ENCODE measurements around the gene CXCL14. TPM values are rescaled to one million over a fixed set of nuclear protein-coding genes. Genes with fewer than 3 reads are reported as not detected.

The CXCL14 gene
- total and polyA plus RNA-seq, 2 experiments from 2014 or later = 1.7 TPM; not detected in 1

DNA sequence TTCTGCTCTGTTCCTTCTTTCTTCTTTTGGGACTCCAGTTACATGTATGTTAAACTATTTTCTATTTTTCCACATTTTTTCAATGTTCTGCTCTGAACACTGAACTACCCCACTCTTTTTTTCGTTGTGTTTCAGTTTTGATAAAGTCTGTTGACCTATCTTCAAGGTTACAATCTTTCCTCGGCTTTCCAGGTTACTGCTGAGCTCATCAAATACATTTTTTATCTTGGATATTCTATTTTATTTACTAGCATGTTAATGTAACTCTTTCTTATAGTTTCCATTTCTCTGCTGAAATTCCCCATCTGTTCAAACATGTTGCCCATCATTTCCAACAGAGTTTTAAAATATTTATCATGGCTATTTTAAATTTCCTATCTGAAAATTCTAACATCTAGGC, 56.8 kb downstream of the CXCL14 start:
- Histone ChIP-seq H3K4me2 (no peak overlapping the region), H3K4me3 (no peak overlapping the region), H3K27me3 (ENCODE audit: insufficient read depth) (peaks cover 36% of the 10 kb centered on the region), H2AFZ (no peak overlapping the region), H3F3A (replicated peaks; ENCODE audit: low read depth) (no peaks in the 10 kb centered on the region), H4K20me1 (replicated peaks; ENCODE audit: insufficient read depth) (no peaks in the 10 kb centered on the region), H3K9me2 (ENCODE audit: insufficient read depth) (peaks cover 8% of the 10 kb centered on the region; the same call in 1 of the 2 replicates), H3K36me3 (ENCODE audit: insufficient read depth) (no peaks in the 10 kb centered on the region), H3K79me2 (replicated peaks; ENCODE audit: insufficient read depth) (no peaks in the 10 kb centered on the region), H3K4me1 (ENCODE audit: insufficient read depth) (no peaks in the 10 kb centered on the region), H3K27ac (ENCODE audit: low read depth) (no peak overlapping the region)
- H3K9me3 Mint-ChIP-seq = peaks cover 43% of the 10 kb centered on the region; the same call in 2 of the 3 replicates
- peaks cover 3% of the 10 kb centered on the region; the same call in 1 of the 3 replicates for H3K4me1 Mint-ChIP-seq
- TF ChIP-seq POLR2AphosphoS5 (IDR thresholded peaks at IDR 0.05; ENCODE audit: low read depth) (no peak), JUNB (IDR thresholded peaks at IDR 0.05; ENCODE audit: unreplicated experiment) (no peak), ZNF114 (CRISPR knock-in tag; IDR thresholded peaks at IDR 0.05) (no peak), STAT1 (IDR thresholded peaks at IDR 0.05; ENCODE audit: unreplicated experiment) (no peak), ZNF331 (CRISPR knock-in tag; IDR thresholded peaks at IDR 0.05; ENCODE audit: low read depth) (no peak), CREB1 (CRISPR knock-in tag; IDR thresholded peaks at IDR 0.05; ENCODE audit: low read depth) (no peak), NANOG (IDR thresholded peaks at IDR 0.05; ENCODE audit: borderline replicate concordance) (no peak), EZH2phosphoT487 (IDR thresholded peaks at IDR 0.05; ENCODE audit: unreplicated experiment) (no peak), EZH2 (IDR thresholded peaks at IDR 0.05; ENCODE audit: low read depth, unreplicated experiment) (no peak)
- TF ChIP-seq, protein P1, sequence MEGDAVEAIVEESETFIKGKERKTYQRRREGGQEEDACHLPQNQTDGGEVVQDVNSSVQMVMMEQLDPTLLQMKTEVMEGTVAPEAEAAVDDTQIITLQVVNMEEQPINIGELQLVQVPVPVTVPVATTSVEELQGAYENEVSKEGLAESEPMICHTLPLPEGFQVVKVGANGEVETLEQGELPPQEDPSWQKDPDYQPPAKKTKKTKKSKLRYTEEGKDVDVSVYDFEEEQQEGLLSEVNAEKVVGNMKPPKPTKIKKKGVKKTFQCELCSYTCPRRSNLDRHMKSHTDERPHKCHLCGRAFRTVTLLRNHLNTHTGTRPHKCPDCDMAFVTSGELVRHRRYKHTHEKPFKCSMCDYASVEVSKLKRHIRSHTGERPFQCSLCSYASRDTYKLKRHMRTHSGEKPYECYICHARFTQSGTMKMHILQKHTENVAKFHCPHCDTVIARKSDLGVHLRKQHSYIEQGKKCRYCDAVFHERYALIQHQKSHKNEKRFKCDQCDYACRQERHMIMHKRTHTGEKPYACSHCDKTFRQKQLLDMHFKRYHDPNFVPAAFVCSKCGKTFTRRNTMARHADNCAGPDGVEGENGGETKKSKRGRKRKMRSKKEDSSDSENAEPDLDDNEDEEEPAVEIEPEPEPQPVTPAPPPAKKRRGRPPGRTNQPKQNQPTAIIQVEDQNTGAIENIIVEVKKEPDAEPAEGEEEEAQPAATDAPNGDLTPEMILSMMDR (conservative IDR thresholded peaks at IDR 0.05; ENCODE audit: low read depth in 2 of 2) = no peak
- TF ChIP-seq, protein P2, sequence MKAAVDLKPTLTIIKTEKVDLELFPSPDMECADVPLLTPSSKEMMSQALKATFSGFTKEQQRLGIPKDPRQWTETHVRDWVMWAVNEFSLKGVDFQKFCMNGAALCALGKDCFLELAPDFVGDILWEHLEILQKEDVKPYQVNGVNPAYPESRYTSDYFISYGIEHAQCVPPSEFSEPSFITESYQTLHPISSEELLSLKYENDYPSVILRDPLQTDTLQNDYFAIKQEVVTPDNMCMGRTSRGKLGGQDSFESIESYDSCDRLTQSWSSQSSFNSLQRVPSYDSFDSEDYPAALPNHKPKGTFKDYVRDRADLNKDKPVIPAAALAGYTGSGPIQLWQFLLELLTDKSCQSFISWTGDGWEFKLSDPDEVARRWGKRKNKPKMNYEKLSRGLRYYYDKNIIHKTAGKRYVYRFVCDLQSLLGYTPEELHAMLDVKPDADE (IDR thresholded peaks at IDR 0.05) = no peak
- TF ChIP-seq, protein P3, sequence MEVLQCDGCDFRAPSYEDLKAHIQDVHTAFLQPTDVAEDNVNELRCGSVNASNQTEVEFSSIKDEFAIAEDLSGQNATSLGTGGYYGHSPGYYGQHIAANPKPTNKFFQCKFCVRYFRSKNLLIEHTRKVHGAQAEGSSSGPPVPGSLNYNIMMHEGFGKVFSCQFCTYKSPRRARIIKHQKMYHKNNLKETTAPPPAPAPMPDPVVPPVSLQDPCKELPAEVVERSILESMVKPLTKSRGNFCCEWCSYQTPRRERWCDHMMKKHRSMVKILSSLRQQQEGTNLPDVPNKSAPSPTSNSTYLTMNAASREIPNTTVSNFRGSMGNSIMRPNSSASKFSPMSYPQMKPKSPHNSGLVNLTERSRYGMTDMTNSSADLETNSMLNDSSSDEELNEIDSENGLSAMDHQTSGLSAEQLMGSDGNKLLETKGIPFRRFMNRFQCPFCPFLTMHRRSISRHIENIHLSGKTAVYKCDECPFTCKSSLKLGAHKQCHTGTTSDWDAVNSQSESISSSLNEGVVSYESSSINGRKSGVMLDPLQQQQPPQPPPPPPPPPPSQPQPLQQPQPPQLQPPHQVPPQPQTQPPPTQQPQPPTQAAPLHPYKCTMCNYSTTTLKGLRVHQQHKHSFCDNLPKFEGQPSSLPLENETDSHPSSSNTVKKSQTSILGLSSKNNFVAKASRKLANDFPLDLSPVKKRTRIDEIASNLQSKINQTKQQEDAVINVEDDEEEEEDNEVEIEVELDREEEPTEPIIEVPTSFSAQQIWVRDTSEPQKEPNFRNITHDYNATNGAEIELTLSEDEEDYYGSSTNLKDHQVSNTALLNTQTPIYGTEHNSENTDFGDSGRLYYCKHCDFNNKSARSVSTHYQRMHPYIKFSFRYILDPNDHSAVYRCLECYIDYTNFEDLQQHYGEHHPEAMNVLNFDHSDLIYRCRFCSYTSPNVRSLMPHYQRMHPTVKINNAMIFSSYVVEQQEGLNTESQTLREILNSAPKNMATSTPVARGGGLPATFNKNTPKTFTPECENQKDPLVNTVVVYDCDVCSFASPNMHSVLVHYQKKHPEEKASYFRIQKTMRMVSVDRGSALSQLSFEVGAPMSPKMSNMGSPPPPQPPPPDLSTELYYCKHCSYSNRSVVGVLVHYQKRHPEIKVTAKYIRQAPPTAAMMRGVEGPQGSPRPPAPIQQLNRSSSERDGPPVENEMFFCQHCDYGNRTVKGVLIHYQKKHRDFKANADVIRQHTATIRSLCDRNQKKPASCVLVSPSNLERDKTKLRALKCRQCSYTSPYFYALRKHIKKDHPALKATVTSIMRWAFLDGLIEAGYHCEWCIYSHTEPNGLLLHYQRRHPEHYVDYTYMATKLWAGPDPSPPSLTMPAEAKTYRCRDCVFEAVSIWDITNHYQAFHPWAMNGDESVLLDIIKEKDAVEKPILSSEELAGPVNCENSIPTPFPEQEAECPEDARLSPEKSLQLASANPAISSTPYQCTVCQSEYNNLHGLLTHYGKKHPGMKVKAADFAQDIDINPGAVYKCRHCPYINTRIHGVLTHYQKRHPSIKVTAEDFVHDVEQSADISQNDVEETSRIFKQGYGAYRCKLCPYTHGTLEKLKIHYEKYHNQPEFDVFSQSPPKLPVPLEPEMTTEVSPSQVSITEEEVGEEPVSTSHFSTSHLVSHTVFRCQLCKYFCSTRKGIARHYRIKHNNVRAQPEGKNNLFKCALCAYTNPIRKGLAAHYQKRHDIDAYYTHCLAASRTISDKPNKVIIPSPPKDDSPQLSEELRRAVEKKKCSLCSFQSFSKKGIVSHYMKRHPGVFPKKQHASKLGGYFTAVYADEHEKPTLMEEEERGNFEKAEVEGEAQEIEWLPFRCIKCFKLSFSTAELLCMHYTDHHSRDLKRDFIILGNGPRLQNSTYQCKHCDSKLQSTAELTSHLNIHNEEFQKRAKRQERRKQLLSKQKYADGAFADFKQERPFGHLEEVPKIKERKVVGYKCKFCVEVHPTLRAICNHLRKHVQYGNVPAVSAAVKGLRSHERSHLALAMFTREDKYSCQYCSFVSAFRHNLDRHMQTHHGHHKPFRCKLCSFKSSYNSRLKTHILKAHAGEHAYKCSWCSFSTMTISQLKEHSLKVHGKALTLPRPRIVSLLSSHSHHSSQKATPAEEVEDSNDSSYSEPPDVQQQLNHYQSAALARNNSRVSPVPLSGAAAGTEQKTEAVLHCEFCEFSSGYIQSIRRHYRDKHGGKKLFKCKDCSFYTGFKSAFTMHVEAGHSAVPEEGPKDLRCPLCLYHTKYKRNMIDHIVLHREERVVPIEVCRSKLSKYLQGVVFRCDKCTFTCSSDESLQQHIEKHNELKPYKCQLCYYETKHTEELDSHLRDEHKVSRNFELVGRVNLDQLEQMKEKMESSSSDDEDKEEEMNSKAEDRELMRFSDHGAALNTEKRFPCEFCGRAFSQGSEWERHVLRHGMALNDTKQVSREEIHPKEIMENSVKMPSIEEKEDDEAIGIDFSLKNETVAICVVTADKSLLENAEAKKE (CRISPR knock-in tag; IDR thresholded peaks at IDR 0.05) = no peak
- TF ChIP-seq, protein P4, sequence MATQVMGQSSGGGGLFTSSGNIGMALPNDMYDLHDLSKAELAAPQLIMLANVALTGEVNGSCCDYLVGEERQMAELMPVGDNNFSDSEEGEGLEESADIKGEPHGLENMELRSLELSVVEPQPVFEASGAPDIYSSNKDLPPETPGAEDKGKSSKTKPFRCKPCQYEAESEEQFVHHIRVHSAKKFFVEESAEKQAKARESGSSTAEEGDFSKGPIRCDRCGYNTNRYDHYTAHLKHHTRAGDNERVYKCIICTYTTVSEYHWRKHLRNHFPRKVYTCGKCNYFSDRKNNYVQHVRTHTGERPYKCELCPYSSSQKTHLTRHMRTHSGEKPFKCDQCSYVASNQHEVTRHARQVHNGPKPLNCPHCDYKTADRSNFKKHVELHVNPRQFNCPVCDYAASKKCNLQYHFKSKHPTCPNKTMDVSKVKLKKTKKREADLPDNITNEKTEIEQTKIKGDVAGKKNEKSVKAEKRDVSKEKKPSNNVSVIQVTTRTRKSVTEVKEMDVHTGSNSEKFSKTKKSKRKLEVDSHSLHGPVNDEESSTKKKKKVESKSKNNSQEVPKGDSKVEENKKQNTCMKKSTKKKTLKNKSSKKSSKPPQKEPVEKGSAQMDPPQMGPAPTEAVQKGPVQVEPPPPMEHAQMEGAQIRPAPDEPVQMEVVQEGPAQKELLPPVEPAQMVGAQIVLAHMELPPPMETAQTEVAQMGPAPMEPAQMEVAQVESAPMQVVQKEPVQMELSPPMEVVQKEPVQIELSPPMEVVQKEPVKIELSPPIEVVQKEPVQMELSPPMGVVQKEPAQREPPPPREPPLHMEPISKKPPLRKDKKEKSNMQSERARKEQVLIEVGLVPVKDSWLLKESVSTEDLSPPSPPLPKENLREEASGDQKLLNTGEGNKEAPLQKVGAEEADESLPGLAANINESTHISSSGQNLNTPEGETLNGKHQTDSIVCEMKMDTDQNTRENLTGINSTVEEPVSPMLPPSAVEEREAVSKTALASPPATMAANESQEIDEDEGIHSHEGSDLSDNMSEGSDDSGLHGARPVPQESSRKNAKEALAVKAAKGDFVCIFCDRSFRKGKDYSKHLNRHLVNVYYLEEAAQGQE (IDR thresholded peaks at IDR 0.05; ENCODE audit: unreplicated experiment) = no peak
- no peak overlapping the region for H3K4me3 Mint-ChIP-seq
- no peaks in the 10 kb centered on the region for H3K36me3 Mint-ChIP-seq (ENCODE audit: low read depth)
- peaks cover 4% of the 10 kb centered on the region for H3K27me3 Mint-ChIP-seq (ENCODE audit: insufficient read depth, low read depth, poor library complexity)
- no peak overlapping the region for H3K27ac Mint-ChIP-seq
- no peak for ATAC-seq
- DNase-seq (ENCODE audit: low spot score) = no peak
